VCaP (cell line): ENCODE data around the gene EPG5.

Experiments used
- H3K27ac ChIP-seq: fragments of 450-650 bp; 2 replicates; pipeline ENCODE4 v1.5.1; 2017
- CTCF ChIP-seq: fragments of 450-650 bp; conservative IDR thresholded peaks from 2 replicates; pipeline ENCODE4 v1.5.1; 2017; ENCODE audit warnings: mild to moderate bottlenecking, moderate library complexity

The EPG5 gene

GRCh38 chr18:45837283-45838070 lies 129.7 kb downstream of the EPG5 start:
- no peak overlapping the region for H3K27ac ChIP-seq
- TF ChIP-seq CTCF, result no peak

- no peak for TF ChIP-seq CTCF
- peak overlapping the region; percentile 10; the same call in 1 of the 2 replicates for H3K27ac ChIP-seq
Measured at GRCh38 chr18:45836242-45837205, 130.6 kb downstream of the EPG5 start.

GRCh38 chr18:45835057-45835636 lies 132.0 kb downstream of the EPG5 start:
- TF ChIP-seq CTCF, result no peak

GRCh38 chr18:45834306-45834705 lies 132.8 kb downstream of the EPG5 start:
- peak overlapping the region; percentile 23; the same call in 1 of the 2 replicates for H3K27ac ChIP-seq

More at GRCh38 chr18:45835057-45835636, 132.0 kb downstream of the EPG5 start:
- H3K27ac ChIP-seq, result peak overlapping the region; percentile 23; the same call in 1 of the 2 replicates

GRCh38 chr18:45833846-45834245 lies 133.3 kb downstream of the EPG5 start:
- H3K27ac ChIP-seq, result peak overlapping the region; percentile 23; the same call in 1 of the 2 replicates
- no peak for TF ChIP-seq CTCF

More at GRCh38 chr18:45834306-45834705, 132.8 kb downstream of the EPG5 start:
- no peak for TF ChIP-seq CTCF

GRCh38 chr18:45830917-45831316 lies 136.2 kb downstream of the EPG5 start:
- no peak for TF ChIP-seq CTCF

More at GRCh38 chr18:45830917-45831316, 136.2 kb downstream of the EPG5 start:
- H3K27ac ChIP-seq, result no peak overlapping the region
